ENCODE measurements around the gene KHSRP. TPM values are rescaled to one million over a fixed set of nuclear protein-coding genes. Genes with fewer than 3 reads are reported as not detected.
"Not testable (repeated sequence)": the region's sequence is repeated elsewhere in the genome, so short reads cannot be mapped to it uniquely, and the experiment has no call there.

The KHSRP gene
- total RNA-seq, 1 experiment from 2014 or later: 160 TPM

DNA sequence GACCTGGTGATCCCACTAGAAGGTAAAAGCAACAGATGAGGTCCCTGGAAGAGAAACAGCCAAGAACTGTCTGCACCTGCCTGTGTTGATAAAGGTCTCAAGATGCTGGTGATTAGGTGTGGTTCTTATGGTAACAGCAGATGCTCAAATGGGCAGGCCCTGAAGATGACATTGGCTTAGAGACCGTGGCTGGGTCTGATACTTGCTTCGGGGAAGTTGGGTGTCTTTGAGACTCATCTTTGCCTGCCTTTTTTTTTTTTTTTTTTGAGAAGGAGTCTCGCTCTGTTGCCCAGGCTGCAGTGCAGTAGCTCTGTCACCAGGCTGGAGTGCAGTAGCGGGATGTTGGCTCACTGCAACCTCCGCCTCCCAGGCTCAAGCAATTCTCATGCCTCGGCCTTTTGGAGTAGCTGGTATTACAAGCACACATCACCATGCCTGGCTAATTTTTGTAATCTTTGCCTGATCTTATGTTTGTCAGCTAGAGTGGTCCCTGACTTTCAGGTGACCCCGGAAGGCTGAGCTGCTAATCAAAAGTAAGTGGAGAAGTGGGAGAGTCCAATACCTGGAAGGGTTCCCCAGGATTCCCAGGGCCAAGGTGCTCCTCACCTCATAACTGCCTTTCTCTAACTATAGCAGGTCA lies 27.1 kb upstream of the KHSRP start:
- DNase-seq (ENCODE audit: low spot score): no peak

DNA sequence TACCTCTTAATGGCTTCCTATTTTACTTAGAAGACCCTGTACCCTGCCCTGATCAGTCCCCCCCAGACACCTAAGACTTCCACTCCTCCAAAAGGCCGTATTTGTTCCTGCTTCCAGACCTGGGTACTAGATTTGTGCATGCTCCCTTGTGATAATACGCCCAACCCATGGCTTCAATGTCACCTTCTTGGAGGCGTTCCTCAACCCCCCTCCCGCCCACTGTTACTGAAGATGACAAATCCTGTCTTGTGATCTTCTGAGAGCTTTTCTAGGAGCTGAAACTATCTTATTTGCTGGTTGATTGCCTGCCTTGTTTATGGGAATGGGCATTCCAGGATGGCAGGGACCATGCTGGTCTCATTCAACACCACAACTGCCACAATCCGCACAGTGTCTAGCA lies 25.6 kb upstream of the KHSRP start:
- DNase-seq (ENCODE audit: low spot score): no peak

DNA sequence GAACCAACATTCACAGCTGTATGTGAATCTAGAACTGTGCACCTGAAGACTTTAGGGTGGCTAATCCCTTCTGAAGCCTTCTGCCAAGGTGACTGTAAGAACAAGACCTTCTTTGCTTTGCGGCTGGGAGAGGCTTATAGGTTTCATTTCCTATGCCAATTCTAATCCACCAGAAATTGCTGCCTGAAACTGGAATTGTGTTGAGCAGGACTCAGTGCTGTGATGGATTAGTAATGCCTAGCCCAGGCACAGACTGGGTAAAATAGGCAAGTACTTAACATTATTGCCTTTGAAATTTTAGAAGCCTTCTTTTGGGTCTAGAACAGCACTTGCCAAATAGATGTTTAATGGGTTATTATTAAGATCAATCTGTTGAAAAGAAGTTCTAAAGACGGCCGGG lies 23.4 kb upstream of the KHSRP start:
- no peak for DNase-seq (ENCODE audit: low spot score)

DNA sequence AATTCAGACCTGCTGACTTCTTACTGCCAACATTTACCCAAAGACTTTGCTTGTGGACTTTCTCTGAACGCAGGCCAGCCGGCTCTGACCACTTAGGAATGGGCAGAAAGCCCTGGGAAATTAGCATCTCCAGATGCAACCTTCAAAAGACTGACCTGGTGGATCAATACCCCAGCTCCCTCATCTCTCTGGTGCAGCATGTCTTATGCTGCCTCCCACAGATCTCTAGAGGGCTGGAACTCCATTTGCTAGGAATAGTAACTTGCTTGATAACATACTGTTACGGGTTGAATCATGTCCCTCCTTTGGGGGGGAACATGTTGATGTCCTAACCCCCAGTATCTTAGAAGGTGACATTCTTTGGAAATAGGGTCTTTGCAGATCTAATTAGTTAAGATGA lies 21.8 kb upstream of the KHSRP start:
- no peak for DNase-seq (ENCODE audit: low spot score)

DNA sequence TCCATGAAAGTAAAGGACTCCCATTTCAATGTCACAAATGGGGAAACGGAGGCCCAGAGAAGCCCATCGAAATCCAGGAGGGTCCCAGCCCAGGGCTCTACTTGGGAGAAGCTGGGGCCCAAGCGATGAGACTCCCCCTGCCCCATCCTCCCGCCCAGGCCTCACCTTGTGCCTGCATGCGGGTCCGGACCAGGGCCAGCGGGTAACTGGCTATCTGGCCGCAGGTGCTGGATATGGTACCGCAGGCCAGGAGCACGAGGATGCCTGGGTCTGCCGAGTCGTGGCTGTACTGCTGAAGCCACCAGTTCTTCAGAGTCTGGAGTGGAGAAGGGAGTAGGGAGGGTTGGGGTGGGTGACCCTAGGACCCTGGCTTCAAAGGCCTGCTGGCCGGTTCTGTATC lies 19.4 kb upstream of the KHSRP start:
- no peak for DNase-seq (ENCODE audit: low spot score)

DNA sequence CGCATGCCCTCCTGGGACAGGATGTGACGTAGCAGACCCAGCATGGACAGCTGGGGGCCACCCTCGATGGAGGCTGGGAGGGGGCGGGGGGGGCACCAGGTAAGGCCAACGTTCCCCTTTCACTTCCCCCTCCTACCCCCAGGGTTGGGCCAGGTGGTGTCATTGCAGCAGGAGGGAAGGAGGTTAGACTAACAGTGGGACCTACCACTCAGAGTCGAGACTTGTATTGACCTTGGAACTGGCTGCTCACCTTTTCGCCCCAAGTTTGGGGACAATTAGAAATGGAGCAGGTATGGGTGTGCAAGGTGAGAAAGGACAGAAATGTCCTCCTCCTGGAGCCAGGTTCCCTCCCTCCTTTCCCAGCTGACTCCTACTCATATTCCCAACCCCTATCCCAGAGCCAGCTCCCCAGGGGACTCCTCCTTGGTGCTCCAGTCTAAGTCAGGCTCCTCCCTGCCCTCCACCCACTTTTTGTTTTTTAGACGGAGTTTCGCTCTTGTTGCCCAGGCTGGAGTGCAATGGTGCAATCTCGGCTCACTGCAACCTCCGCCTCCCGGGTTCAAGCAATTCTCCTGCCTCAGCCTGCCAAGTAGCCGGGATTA lies 17.6 kb upstream of the KHSRP start:
- DNase-seq (ENCODE audit: low spot score): no peak

DNA sequence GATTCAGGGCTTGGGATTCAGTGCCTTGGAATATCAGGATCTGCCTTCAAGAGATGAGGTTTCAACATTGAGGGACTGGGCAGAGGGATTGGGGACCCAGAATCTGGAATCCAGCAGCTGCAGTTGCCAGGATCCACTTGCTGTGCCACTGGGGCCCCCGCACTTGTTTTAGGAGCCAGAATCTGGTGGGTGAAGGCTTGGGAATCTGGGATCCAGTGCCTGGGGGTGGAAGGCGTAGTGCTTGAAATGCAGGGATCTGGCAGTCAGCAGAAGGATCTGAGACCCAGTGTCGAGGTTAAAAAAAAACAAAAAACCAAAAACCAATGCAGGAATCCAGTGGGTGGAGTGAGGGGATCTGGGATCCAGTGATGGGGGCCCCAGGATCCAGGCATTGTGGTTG lies 16.3 kb upstream of the KHSRP start:
- DNase-seq (ENCODE audit: low spot score): no peak

DNA sequence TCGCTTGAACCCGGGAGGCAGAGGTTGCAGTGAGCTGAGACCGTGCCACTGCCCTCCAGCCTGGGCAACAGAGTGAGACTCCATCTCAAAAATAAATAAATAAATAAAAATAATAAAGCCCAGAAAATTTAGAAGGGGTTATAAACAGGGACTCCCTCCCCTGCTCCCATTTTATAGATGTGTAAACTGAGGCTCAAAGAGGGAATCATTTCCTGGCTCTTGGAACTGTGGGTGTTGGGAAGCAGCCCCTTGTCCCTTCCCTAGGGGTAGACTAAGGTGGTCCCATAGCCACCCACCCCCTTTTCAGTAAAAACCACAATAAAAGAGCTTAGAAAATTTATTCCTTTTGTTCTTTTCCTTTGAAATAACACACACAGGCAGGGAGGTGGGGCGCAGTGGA lies 15.1 kb upstream of the KHSRP start:
- no peak for DNase-seq (ENCODE audit: low spot score)

DNA sequence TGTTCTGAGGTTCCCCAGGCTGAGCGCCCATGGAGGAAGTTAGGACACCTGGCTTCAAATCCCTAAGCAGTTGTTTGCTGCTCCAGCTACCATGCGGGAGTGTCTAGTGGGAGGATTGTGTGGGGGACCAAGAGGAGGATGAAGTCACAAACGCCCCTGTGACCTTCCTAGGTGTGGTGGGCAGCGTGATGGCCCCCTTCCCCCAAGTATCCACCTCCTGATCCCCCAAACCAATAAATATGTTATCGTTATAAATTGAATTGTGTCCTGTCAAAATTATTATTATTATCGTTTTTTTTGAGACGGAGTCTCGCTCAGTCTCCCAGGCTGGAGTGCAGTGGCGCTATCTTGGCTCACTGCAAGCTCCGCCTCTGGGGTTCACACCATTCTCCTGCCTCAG lies 9.1 kb upstream of the KHSRP start, which contains the start of gene SLC25A41:
Gene SLC25A41, minus strand, starts transcription at position 101 of the 400 bp plus-strand sequence. Its CDS starts 70 bp downstream, at position 31.
- no peak for DNase-seq (ENCODE audit: low spot score)

DNA sequence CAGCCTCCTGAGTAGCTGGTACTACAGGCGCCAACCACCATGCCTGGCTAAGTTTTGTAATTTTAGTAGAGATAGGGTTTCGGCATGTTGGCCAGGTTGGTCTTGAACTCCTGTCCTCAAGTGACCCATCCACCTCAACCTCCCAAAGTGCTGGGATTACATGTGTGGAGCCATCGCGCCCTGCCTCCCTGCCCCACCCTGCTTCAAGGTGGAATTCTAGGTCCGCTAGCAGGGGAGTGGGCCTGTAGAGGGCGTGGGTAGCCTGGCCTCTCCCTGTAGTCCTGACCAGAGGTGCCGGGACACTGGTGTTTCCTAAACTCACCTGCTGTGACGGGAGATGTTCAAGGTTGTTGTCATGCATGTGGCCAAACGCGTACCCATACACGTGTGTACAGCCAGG lies 8.6 kb upstream of the KHSRP start:
- DNase-seq (ENCODE audit: low spot score): no peak

DNA sequence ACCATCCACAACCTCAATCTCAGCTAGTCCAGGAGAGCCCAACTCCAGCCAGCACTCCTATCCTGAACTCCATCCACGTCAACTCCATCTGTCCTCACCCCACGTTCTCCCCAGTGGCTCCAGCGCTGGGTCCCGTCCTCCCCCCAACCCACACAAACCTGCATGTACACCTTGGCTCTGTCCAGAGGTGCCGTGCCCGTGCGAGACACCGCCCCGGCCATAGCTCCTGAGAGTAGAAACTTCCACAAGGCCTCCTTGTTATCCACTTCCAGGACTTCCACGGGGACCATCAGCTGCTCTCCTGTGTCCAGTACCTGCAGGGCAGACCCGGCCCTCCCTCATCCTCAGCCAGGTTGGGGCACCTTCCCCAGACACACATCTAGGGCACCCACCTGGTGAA lies 7.3 kb upstream of the KHSRP start:
- DNase-seq (ENCODE audit: low spot score): no peak

DNA sequence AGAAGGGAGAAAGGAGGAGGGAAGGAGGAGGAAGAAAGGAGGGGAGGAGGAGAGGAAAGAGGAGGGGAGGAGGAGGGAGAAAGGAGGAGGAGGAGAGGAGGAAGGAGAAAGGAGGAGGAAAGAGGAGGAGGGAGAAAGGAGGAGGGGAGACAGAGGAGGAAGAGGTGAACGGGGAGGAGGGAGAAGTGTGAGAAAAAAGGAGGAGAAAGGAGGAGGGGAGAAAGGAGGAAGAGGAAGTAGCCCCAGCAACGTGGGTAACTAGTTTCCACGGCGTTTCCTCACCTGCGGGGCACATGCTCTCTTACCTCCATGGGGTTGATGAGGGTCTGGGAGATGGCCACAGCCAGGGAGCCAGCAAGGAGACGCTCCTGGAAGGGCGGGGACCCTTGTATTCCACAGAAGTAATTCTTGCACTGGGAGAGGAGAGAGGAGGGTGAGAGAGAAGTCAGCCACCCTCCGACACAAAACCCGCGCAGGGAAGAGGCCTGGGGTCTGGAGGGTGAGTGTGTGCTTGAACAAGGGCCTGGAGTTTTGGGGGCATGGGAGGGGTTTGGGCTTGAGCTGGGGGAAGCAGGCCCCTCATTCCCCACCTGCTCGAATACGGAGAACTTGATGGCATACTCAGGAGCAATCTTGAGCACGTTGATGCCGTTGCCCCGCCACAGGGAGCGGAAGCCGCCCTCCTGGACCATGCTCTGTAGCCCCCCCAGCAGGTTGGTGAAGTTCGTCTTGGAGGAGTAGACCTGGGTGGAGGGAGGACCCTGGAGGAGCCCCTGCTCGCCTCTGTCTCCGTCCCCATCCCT lies 5.0 kb upstream of the KHSRP start:
- DNase-seq (ENCODE audit: low spot score): no peak

DNA sequence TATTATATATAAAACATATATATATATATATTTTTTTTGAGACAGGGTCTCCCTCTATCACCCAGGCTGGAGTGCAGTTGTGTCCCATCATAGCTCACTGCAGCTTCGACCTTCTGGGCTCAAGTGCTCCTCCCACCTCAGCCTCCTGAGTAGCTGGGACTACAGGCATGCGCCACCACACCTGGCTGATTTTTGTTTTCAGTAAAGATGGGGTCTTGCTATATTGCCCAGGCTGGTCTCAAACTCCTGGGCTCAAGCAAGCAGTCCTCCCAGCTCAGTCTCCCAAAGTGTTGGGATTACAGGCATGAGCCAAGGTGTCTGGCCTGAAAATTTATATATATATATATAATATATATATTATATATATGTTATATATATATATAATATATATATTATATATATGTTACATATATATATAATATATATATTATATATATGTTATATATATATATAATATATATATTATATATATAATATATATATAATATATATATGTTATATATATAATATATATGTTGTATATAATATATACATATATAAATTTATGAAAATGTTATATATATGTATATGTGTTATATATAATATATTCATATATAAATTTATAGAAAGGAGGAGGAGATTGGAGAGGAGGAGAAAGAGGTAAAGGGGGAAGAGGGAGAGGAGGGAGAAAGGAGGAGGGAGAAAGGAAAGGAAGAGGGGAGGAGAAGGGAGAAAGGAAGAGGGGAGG lies 4.2 kb upstream of the KHSRP start:
- DNase-seq (ENCODE audit: low spot score): not testable (repeated sequence)

DNA sequence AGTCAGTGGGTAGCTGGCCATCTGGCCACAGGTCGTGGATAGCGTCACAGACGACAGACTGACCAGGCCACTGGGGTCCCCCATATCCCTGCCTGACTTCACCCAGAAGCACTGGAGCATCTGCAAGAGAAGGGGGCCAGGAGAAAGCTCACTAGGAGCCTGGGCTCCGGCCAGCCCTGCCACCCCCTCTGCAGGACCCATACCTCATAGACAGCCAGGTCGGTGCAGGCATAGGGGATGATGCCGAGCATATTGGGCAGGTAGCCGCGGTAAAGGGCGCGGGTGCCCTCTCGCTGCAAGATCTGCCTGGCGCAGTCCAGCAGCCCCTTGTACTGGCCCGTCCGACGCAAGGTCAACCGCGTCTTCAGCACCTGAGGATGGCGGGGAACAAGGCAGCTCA lies 2.5 kb upstream of the KHSRP start:
- no peak for DNase-seq (ENCODE audit: low spot score)

DNA sequence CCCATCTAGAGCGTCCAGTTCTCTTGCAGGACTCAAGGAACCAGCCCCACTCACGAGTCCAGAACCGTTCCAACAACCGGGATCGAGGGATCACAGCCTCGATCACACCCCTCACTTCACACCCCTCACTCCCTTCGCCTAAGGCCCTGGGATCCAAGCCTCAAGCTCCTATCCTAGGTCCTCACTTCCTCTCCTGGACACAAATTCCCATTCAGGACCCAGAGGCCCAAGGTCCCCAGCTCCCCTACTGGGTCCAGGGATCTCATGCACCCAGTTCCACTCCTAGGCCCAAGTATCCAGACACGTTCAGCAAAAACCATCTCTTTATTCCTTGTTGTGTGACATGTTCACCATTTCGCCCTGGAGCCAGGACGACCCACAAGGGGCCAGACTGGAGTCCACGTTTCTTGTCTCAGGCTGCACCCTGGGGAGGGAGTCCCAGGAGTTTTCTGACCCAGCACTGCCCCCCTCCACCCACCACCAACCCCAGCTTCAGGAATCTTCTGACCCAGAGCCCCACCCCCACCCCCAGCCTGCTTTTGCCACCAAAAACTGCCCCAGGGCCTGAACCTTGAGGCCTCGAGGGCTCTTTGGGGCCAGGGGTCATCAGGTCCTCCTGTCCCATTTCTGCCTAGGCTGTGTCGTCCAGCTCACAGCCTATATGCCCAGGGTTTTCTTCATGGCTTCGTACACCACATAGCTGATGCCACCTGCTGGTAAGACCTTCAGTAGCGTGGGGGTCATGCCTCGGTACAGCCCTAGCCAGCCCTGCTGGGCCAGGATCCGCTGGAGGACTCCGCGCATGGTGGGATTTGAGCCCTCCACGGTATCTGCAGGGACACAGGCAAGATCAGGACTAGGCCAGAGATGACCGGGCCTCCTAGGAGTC lies 1.4 kb upstream of the KHSRP start:
- no peak for DNase-seq (ENCODE audit: low spot score)

DNA sequence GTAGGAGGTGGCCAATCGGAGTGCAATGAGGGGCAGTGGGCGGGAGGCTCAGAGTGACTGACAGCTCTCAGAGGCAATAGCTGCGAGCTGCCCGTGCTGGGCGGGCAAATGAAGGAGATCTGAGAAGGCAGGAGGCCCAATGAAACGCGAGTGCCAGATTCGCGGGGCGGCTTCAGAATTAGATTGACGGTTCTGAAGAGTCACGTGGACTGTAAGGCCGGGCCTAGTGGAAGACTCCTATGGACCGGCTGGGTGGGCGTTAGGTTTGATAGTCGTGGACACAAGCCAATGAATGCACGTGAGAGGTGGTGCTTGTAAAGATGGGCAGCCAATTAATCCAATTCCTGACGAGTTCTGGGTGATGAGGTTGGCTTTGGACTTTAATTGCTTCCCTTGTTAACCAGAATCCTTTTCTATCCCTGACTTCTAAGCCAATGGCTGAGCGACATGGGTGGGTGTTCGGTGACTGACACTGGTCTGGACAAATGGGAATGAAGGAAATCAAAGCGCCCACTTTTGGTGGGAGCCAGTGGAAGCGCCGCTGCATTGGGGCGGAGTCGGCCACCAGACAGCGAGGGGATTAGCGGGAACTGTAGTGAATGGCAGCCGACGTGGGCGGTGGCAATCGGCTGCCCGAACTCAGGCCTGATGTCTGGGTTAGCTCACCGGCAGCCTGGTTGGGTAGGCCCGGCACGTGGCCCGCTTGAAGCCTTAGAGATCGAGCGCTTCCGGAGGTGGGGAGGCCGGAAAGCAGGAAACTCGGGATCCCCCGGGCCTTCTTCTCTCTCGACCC lies 524 bp upstream of the KHSRP start:
- peak; percentile 98 for DNase-seq (ENCODE audit: low spot score)

DNA sequence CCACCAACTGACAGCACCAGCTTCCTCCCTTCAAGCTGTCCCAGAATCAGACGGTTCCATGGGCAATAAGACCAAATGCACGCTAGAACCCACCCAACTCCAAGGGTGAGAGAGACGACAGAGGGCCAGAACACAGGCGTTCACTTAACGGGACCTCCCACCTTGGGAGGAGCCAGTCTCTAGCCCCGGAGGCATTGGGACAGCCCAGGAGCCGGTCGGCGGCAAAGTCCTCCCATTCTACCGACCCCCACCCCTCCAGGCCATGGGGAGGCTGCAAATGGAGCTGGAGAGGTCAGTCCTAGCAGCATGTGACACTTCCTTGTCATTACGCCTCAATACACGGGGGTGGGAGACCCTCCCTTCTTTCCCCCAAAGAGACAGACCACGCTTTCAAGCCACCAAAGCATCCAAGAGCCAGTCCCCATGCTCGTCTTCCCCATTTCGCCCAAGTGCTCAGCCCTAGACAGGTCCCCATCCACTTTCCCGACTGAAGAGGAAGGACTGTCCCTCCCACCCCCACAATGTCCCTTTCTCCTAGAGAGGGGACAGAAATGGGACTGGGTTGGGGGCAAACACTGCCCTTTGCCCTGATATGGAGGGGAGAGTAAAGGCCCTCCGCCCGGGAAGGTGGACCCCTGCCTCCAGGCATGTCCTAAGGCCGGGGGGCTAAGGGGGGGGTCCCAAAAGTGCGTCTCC lies 964 bp downstream of the KHSRP start:
- peak; percentile 33 for DNase-seq (ENCODE audit: low spot score)

DNA sequence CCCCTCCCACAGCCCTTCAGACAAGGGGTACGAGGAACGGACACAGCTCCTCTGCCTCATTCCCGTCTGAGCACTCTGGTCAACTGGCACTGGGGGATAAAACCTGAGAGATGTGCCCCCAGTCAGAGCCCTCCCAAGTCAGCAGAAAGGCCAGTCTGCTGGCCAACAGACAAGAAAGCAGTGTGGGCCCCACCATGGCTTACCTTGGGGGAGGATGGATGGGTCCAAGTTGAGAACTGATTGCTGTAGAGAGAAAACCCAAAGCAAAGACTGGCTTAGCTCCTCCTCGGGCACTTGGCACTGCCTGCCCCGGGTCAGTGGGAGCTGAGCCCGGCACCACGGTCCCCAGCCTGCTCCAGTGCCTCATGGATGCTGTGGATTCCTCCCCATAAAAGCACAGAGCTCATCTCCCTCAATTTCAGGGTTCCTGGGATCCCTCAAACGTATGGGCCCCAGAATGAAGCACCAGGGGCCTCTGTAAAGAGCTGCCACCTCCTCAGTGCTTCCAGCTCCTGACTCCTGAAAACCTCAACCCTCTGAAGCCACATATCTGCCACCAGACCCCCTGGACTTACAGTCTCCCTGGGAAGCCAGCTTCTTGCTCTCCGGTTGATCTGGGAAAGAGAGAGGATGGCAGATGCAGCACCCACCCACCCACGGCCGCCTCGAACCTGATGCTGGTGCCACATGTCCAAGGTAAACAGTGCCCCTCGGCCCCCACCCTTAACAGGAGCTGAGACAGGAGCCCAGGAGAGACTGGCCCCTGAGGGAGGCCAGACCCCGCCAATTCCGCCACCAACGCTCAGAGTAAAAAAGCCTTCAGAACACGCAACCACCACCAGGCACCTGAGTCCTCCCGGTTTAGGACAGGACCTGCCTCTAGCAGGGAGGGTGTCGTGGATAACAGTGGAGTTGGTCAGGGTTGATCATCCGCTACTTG lies 3.3 kb downstream of the KHSRP start:
- no peak for DNase-seq (ENCODE audit: low spot score)

DNA sequence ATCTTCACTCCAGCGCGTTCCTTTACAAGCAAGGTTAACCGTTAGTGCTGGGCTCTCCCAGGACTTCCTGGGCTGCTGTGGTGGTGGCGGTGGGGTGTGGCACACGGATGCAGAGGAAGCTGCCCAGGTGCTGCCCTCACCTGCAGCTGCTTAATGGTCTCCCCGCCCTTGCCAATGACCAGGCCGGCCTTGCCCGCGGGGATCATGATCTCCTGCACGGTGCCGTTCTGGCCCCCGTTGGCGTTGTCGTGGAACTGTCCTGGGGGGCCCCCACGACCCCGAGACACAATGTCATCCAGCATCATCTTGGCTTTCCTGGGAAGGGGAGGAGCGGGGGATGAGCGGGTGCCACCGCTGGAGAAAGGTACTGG lies 6.1 kb downstream of the KHSRP start:
- no peak for DNase-seq (ENCODE audit: low spot score)

All from HT-29 (cell line).